Prostate gland (tissue), 2 donors: ENCODE results near the gene BTNL8.
A peak's percentile ranks its signal among the peaks of the same experiment; 100 is the strongest.

Source experiments
- CTCF ChIP-seq, 4 experiments: fragments of 200-600 bp in 2 of 4; fragments of 450-650 bp in 2 of 4; sonication (generic) in 2 of 4; IDR thresholded peaks; 1 replicate in 3 of 4; 2 replicates in 1 of 4; pipeline ENCODE4 v1.5.1; 2016 to 2019; ENCODE audit warnings: antibody characterized with exemption in 4 of 4, mild to moderate bottlenecking in 2 of 4, moderate library complexity in 2 of 4
- POLR2A ChIP-seq: fragments of 450-650 bp; IDR thresholded peaks from one replicate; pipeline ENCODE4 v1.6.1; 2016; ENCODE audit warnings: antibody characterized with exemption, mild to moderate bottlenecking
- POLR2AphosphoS5 ChIP-seq: sonication (generic); formaldehyde crosslinking; IDR thresholded peaks from one replicate; pipeline ENCODE4 v1.6.1; 2017; ENCODE audit warnings: antibody characterized with exemption

- peak; percentile 29 for TF ChIP-seq POLR2AphosphoS5
- no peak for TF ChIP-seq CTCF (IDR thresholded peaks at IDR 0.05)
- TF ChIP-seq POLR2A, result no peak
Observed at GRCh38 chr5:180873615-180874520, 25.1 kb upstream of the BTNL8 start.
